Airway epithelial cell (primary cell): ENCODE data around the gene ABHD5. TPM values are rescaled to one million over a fixed set of nuclear protein-coding genes. Genes with fewer than 3 reads are reported as not detected.

Source experiments
- total RNA-seq: library from RNA; depleted of rRNA; stranded (reverse); fragments of >200 nt; gene quantifications from 2 replicates; pipeline ENCODE4 v1.2.3, GENCODE V29; 2015

The ABHD5 gene
- 16.7 and 19.4 TPM in 2 replicates for total RNA-seq

GRCh38 chr3:43690400-43691119 is at the start of gene ABHD5:
Gene ABHD5 (plus strand): TSS chr3:43690938. CDS start chr3:43690993, 55 bp downstream.

Other genes starting within 250 kb of the ABHD5 start
- gene ANO10, start 68.9 kb upstream of the ABHD5 start, total RNA-seq: 25.3 and 27.6 TPM in 2 replicates